HL-60 (cell line): ENCODE measurements around the gene PRMT1.
"Not testable (repeated sequence)": the region's sequence is repeated elsewhere in the genome, so short reads cannot be mapped to it uniquely, and the experiment has no call there.

Source experiments
- DNase-seq, 2 experiments: peaks; one replicate each; pipeline ENCODE4 v3.0.0-alpha.2; 2010 to 2020; ENCODE audit warnings: low read depth in 1 of 2, low spot score in 1 of 2
- H3K27ac ChIP-seq: fragments of 250-450 bp; sonication (Bioruptor Pico); replicated peaks from 2 replicates; pipeline ENCODE4 v1.5.1; 2020; ENCODE audit warnings: mild to moderate bottlenecking, moderate library complexity
- H3K27me3 ChIP-seq: fragments of 250-450 bp; sonication (Bioruptor Pico); 2 replicates; pipeline ENCODE4 v1.5.1; 2021; ENCODE audit warnings: mild to moderate bottlenecking, moderate library complexity; ENCODE audit not compliant: insufficient read depth, poor library complexity, severe bottlenecking
- H3K4me3 ChIP-seq: replicated peaks from 2 replicates; pipeline ENCODE4 v1.5.1; 2011; ENCODE audit warnings: mild to moderate bottlenecking, control low read depth, low read length; ENCODE audit not compliant: insufficient read depth
- GABPA ChIP-seq: IDR thresholded peaks from 2 replicates; pipeline ENCODE4 v1.6.1; 2012; ENCODE audit warnings: low read depth
- POLR2AphosphoS5 ChIP-seq: IDR thresholded peaks from 2 replicates; pipeline ENCODE4 v1.6.1; 2012; ENCODE audit warnings: low read depth
- SPI1 ChIP-seq: IDR thresholded peaks from 2 replicates; pipeline ENCODE4 v1.6.1; 2012; ENCODE audit warnings: low read depth, mild to moderate bottlenecking, borderline replicate concordance
- TF ChIP-seq, protein P1 (sequence below): IDR thresholded peaks from one replicate; pipeline ENCODE4 v1.5.1; 2011; ENCODE audit warnings: low read length, control low read depth, inconsistent platforms; ENCODE audit not compliant: insufficient read depth
- TF ChIP-seq, protein P2 (sequence below): IDR thresholded peaks from 2 replicates; pipeline ENCODE4 v1.6.1; 2012; ENCODE audit warnings: low read depth; ENCODE audit not compliant: insufficient replicate concordance

The PRMT1 gene

DNA sequence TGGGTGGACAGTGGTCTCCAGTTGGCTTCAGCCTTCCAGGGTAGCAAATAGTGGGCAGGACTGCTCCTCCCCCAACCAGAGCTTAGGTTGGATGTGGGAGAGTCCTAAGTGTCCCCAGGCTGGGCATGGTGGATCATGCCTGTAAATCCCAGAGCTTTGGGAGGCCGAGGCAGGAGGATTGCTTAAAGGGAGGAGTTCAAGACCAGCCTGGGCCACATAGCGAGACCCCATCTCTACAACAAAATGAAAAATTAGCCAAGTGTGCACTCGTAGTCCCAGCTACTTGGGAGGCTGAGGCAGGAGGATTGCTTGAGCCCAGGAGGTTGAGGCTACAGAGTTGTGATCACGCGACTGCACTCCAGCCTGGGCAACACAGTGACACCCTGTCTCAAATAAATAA lies 44.5 kb upstream of the PRMT1 start:
- Histone ChIP-seq H3K27me3 (no peaks in the 10 kb centered on the region), H3K4me3 (no peak overlapping the region), H3K27ac (no peak overlapping the region)
- TF ChIP-seq GABPA: no peak
- TF ChIP-seq, protein P1, sequence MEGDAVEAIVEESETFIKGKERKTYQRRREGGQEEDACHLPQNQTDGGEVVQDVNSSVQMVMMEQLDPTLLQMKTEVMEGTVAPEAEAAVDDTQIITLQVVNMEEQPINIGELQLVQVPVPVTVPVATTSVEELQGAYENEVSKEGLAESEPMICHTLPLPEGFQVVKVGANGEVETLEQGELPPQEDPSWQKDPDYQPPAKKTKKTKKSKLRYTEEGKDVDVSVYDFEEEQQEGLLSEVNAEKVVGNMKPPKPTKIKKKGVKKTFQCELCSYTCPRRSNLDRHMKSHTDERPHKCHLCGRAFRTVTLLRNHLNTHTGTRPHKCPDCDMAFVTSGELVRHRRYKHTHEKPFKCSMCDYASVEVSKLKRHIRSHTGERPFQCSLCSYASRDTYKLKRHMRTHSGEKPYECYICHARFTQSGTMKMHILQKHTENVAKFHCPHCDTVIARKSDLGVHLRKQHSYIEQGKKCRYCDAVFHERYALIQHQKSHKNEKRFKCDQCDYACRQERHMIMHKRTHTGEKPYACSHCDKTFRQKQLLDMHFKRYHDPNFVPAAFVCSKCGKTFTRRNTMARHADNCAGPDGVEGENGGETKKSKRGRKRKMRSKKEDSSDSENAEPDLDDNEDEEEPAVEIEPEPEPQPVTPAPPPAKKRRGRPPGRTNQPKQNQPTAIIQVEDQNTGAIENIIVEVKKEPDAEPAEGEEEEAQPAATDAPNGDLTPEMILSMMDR: no peak
- TF ChIP-seq SPI1: no peak
- no peak for TF ChIP-seq POLR2AphosphoS5
- TF ChIP-seq, protein P2, sequence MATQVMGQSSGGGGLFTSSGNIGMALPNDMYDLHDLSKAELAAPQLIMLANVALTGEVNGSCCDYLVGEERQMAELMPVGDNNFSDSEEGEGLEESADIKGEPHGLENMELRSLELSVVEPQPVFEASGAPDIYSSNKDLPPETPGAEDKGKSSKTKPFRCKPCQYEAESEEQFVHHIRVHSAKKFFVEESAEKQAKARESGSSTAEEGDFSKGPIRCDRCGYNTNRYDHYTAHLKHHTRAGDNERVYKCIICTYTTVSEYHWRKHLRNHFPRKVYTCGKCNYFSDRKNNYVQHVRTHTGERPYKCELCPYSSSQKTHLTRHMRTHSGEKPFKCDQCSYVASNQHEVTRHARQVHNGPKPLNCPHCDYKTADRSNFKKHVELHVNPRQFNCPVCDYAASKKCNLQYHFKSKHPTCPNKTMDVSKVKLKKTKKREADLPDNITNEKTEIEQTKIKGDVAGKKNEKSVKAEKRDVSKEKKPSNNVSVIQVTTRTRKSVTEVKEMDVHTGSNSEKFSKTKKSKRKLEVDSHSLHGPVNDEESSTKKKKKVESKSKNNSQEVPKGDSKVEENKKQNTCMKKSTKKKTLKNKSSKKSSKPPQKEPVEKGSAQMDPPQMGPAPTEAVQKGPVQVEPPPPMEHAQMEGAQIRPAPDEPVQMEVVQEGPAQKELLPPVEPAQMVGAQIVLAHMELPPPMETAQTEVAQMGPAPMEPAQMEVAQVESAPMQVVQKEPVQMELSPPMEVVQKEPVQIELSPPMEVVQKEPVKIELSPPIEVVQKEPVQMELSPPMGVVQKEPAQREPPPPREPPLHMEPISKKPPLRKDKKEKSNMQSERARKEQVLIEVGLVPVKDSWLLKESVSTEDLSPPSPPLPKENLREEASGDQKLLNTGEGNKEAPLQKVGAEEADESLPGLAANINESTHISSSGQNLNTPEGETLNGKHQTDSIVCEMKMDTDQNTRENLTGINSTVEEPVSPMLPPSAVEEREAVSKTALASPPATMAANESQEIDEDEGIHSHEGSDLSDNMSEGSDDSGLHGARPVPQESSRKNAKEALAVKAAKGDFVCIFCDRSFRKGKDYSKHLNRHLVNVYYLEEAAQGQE: no peak
- DNase-seq: no peak

DNA sequence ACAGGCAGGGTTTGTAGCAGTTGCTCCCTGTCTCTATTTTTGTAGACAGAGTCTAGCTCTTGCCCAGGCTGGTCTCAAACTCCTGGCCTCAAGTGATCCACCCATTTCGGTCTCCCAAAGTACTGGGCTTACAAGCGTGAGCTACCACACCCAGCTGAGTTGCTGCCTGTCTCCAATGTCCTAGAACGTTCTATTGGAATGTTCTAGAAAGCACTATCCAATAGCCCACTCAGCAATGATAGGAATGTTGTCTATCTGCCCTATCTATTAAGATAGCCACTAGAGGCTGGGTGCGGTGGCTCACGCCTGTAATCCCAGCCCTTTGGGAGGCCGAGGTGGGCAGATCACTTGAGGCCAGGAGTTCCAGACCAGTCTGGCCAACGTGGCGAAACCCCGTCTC lies 43.8 kb upstream of the PRMT1 start:
- H3K27me3 ChIP-seq, H3K4me3 ChIP-seq, DNase-seq, H3K27ac ChIP-seq: not testable (repeated sequence)

DNA sequence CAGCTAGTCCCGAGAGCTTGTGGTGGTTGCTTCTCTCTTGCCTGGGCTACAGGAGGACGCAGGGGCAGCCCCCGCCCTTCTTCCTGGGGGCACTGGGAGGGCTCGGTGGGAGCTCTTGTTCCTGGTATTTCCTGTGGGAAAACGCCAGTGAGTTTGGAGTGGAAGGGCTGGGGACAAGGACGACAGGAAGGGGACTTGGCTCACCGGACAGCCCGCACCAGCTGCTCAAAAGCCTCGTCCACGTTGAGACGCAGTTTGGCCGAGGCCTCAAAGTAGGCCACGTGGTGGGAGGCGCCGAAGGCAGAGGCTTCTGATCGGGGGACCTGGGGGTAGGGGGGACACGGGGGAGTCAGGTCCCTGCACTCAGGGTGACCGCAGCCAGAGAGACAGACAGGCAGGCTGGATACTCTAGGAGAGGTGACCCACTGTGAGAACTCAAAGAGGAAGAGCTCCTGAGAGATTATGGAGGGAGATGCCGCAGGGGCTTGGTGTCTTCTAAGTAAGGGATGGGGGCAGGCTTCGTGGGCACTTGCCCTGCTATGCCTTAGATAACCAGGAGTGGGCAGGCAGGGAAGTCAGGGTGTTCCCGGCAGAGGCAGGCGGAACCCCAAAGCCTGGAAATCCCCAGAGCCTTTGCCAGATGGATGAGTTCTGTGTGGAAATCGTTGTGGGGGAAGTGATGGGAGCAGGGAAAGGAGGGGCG lies 41.4 kb upstream of the PRMT1 start:
- no peak for DNase-seq
- TF ChIP-seq SPI1 (no peak), POLR2AphosphoS5 (no peak), GABPA (no peak)
- TF ChIP-seq, protein P2: no peak
- TF ChIP-seq, protein P1: no peak

DNA sequence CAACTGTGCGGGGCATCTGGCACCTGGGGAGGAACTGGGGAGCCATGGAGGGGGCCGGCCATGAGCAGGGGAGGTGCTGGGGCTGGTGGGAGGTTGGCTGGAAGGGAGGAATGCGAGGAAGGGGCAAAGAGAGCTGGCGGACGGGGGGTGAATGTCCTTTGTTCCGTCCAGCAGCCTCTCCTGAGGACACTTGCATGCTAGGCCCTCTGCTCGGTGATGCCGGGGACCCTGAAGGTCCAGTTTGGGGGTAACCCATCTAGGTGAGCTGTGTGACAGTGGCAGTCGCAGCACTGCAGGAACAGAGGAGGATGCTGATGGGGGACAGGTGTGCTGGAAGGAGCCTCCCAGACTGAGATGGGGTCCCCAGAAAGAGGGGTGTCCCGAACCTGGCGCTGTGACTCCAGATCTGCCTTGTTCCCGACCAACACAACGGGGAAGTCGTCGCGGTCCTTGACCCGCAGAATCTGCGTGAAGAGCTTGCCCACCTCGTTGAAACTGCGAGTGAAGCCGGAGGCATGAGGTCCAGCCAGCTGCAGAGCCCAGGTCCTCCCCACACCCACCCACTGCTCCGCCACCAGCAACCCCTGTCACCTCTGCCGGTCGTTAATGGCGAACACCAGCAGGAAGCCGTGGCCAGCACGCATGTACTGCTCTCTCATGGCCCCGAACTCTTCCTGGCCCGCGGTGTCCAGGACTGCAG lies 40.7 kb upstream of the PRMT1 start:
- DNase-seq: no peak
- H3K4me3 ChIP-seq: no peak overlapping the region
- H3K27me3 ChIP-seq: no peaks in the 10 kb centered on the region
- no peak overlapping the region for H3K27ac ChIP-seq
- no peak for TF ChIP-seq POLR2AphosphoS5
- no peak for TF ChIP-seq GABPA
- TF ChIP-seq, protein P1: no peak
- no peak for TF ChIP-seq SPI1
- TF ChIP-seq, protein P2: no peak

More for the DNA sequence above, 41.4 kb upstream of the PRMT1 start:
- no peak overlapping the region for H3K27ac ChIP-seq
- H3K27me3 ChIP-seq: no peaks in the 10 kb centered on the region
- H3K4me3 ChIP-seq: no peak overlapping the region
